IMR-90 (cell line): Measurements from ENCODE around the gene CA5B. TPM values are rescaled to one million over a fixed set of nuclear protein-coding genes. Genes with fewer than 3 reads are reported as not detected.

Experiments
- ATAC-seq: fragments of 200-7000 bp; cut with Tn5 transposase; 2 replicates; pipeline ENCODE4 v1.9.1; 2020; ENCODE audit warnings: low read depth, mild to moderate bottlenecking, moderate library complexity
- BruUV-seq: library from RNA; stranded (reverse); fragments of 400-500 nt; replicated peaks from 2 replicates; lab custom pipeline; 2021; lab: Mats Ljungman, UMichigan
- CTCF ChIA-PET: fragments of 300-600 bp; formaldehyde crosslinking; extraction: SDS; loops from one replicate; lab custom pipeline; 2021; ENCODE audit warnings: antibody characterized with exemption; lab: Yijun Ruan, JAX
- POLR2A ChIA-PET: fragments of 300-600 bp; sonication (Branson Sonifier 250); formaldehyde crosslinking; loops from one replicate; lab custom pipeline; 2022; ENCODE audit warnings: antibody characterized with exemption; ENCODE audit not compliant: unreplicated experiment; lab: Charles Lee
- DNase-seq: peaks from one replicate; pipeline ENCODE4 v3.0.0; 2013
- H2AFZ ChIP-seq: replicated peaks from 2 replicates; pipeline ENCODE3; 2013; ENCODE audit warnings: low read length, mild to moderate bottlenecking; ENCODE audit not compliant: poor library complexity
- H2AK5ac ChIP-seq: 2 replicates; pipeline ENCODE4 v1.6.1; 2013; ENCODE audit warnings: low read depth, low read length, inconsistent platforms
- H2AK9ac ChIP-seq: replicated peaks from 2 replicates; pipeline ENCODE3; 2013; ENCODE audit warnings: mild to moderate bottlenecking, low read depth, low read length, moderate library complexity; ENCODE audit not compliant: poor library complexity
- H2BK120ac ChIP-seq: 2 replicates; pipeline ENCODE4 v1.6.1; 2013; ENCODE audit warnings: low read depth, low read length, inconsistent platforms
- H2BK15ac ChIP-seq: 3 replicates; pipeline ENCODE4 v1.6.1; 2013; ENCODE audit warnings: low read depth, low read length, inconsistent platforms
- H2BK20ac ChIP-seq: 2 replicates; pipeline ENCODE4 v1.6.1; 2013; ENCODE audit warnings: low read depth, mild to moderate bottlenecking, inconsistent platforms, low read length, moderate library complexity
- H2BK5ac ChIP-seq: 2 replicates; pipeline ENCODE4 v1.6.1; 2013; ENCODE audit warnings: mild to moderate bottlenecking, low read depth, low read length, inconsistent platforms; ENCODE audit not compliant: poor library complexity, severe bottlenecking
- H3K14ac ChIP-seq: replicated peaks from 2 replicates; pipeline ENCODE4 v1.6.1; 2013; ENCODE audit warnings: low read depth, low read length, inconsistent platforms
- H3K18ac ChIP-seq: 2 replicates; pipeline ENCODE4 v1.6.1; 2013; ENCODE audit warnings: low read depth, low read length, control low read depth
- H3K23ac ChIP-seq: 2 replicates; pipeline ENCODE4 v1.6.1; 2013; ENCODE audit warnings: low read depth, low read length, inconsistent platforms
- H3K27ac ChIP-seq: 2 replicates; pipeline ENCODE4 v1.5.1; 2013; ENCODE audit warnings: mild to moderate bottlenecking, control low read depth, low read length; ENCODE audit not compliant: insufficient read depth
- H3K27me3 ChIP-seq: 2 replicates; pipeline ENCODE4 v1.6.1; 2013; ENCODE audit warnings: low read length; ENCODE audit not compliant: control insufficient read depth, insufficient read depth
- H3K36me3 ChIP-seq: 2 replicates; pipeline ENCODE4 v1.6.1; 2013; ENCODE audit warnings: low read length, mixed read lengths; ENCODE audit not compliant: control insufficient read depth, insufficient read depth
- H3K4ac ChIP-seq: 2 replicates; pipeline ENCODE4 v1.6.1; 2013; ENCODE audit warnings: low read depth, low read length, inconsistent platforms
- H3K4me1 ChIP-seq: 2 replicates; pipeline ENCODE4 v1.6.1; 2013; ENCODE audit warnings: low read length, mixed read lengths; ENCODE audit not compliant: control insufficient read depth, insufficient read depth
- H3K4me2 ChIP-seq: 2 replicates; pipeline ENCODE4 v1.6.1; 2013; ENCODE audit warnings: low read depth, mild to moderate bottlenecking, control low read depth, low read length, moderate library complexity
- H3K4me3 ChIP-seq: 2 replicates; pipeline ENCODE4 v1.5.1; 2013; ENCODE audit warnings: low read depth, mild to moderate bottlenecking, control low read depth, low read length, moderate library complexity; ENCODE audit not compliant: insufficient read depth
- H3K56ac ChIP-seq: 2 replicates; pipeline ENCODE4 v1.6.1; 2013; ENCODE audit warnings: low read length, inconsistent platforms; ENCODE audit not compliant: insufficient read depth; ENCODE audit errors: extremely low read depth
- H3K79me1 ChIP-seq, 2 experiments: 2 replicates each; pipeline ENCODE4 v1.6.1; 2013; ENCODE audit warnings: low read length in 2 of 2, inconsistent platforms in 1 of 2, low read depth in 1 of 2
- H3K9ac ChIP-seq: 2 replicates; pipeline ENCODE4 v1.6.1; 2013; ENCODE audit warnings: low read depth, low read length, control low read depth
- H3K9me1 ChIP-seq: 2 replicates; pipeline ENCODE4 v1.6.1; 2013; ENCODE audit warnings: low read length, inconsistent platforms; ENCODE audit not compliant: insufficient read depth
- H3K9me3 ChIP-seq: 2 replicates; pipeline ENCODE4 v1.6.1; 2013; ENCODE audit warnings: low read length; ENCODE audit not compliant: control insufficient read depth, insufficient read depth
- H4K20me1 ChIP-seq: 2 replicates; pipeline ENCODE4 v1.6.1; 2013; ENCODE audit warnings: low read length, inconsistent platforms; ENCODE audit not compliant: insufficient read depth
- H4K5ac ChIP-seq: 2 replicates; pipeline ENCODE4 v1.6.1; 2013; ENCODE audit warnings: mild to moderate bottlenecking, low read depth, low read length, control low read depth
- H4K8ac ChIP-seq, 2 experiments: 2 replicates each; pipeline ENCODE4 v1.6.1; 2013; ENCODE audit warnings: low read depth in 2 of 2, low read length in 2 of 2, control low read depth in 1 of 2, inconsistent platforms in 1 of 2
- H4K91ac ChIP-seq: 2 replicates; pipeline ENCODE4 v1.6.1; 2013; ENCODE audit warnings: low read depth, low read length, inconsistent platforms; ENCODE audit not compliant: insufficient read depth
- RAD21 ChIP-seq: IDR thresholded peaks from 2 replicates; pipeline ENCODE4 v1.6.1; 2012; ENCODE audit warnings: low read length, improper control_type of control experiment
- SMC3 ChIP-seq: fragments of 150-350 bp; IDR thresholded peaks from 2 replicates; pipeline ENCODE4 v1.6.1; 2016; ENCODE audit warnings: low read depth, mild to moderate bottlenecking, antibody characterized with exemption, low read length, moderate library complexity
- USF2 ChIP-seq: fragments of 150-350 bp; IDR thresholded peaks from 2 replicates; pipeline ENCODE4 v1.6.1; 2017; ENCODE audit warnings: mild to moderate bottlenecking, antibody characterized with exemption, low read length, low read depth
- WGBS, 2 experiments: methylation state at CpG; one replicate each; pipeline versions ENCODE4 v1.1.5 to v1.1.7; 2013; ENCODE audit warnings: missing lambda C conversion rate in 2 of 2; ENCODE audit not compliant: insufficient read length in 1 of 2; ENCODE audit errors: extremely low coverage in 2 of 2; 5-methylcytosine and 5-hydroxymethylcytosine counted together
- dilution Hi-C: fragments of 300-500 bp; cut with HindIII; formaldehyde crosslinking; loops from one replicate; pipeline ENCODE4 v1.14.3; 2018; ENCODE audit warnings: low sequenced_read_pairs; ENCODE audit not compliant: unreplicated experiment
- in situ Hi-C: fragments of 300-500 bp; cut with MboI; formaldehyde crosslinking; loops from 3 replicates; pipeline ENCODE4 v1.14.3; 2019; ENCODE audit warnings: low sequenced_read_pairs, inconsistent platforms, mixed read lengths
- intact Hi-C: fragments of 100-400 bp; cut with micrococcal nuclease; formaldehyde crosslinking; loops from 2 replicates; pipeline ENCODE4 v1.10.0; 2022
- polyA plus RNA-seq, 3 experiments: library from polyadenylated mRNA; depleted of rRNA; stranded (reverse); fragments of >200 nt; gene quantifications; 2 replicates each; pipeline ENCODE4 v1.2.3, GENCODE V29; 2012; ENCODE audit warnings: low replicate concordance in 1 of 3
- total RNA-seq: library from RNA; depleted of rRNA; stranded (reverse); fragments of >200 nt; gene quantifications from 2 replicates; pipeline ENCODE4 v1.2.3, GENCODE V29; 2012

The CA5B gene
- total and polyA plus RNA-seq, 2 of the 4 experiments (the other 2 are of a cell fraction): 3.5 to 5.4 TPM

- Histone ChIP-seq H2BK20ac (no peak overlapping the region), H3K79me1 (peaks cover 0 to 6% of the 10 kb centered on the region in 2 experiments; a peak in 2 of 4 replicates), H3K14ac (no peak overlapping the region), H2AK5ac (no peak overlapping the region), H4K5ac (no peak overlapping the region), H4K20me1 (no peaks in the 10 kb centered on the region), H2AK9ac (peak overlapping the region; percentile 50), H3K27ac (no peak overlapping the region), H3K9me1 (no peaks in the 10 kb centered on the region), H2AFZ (no peak overlapping the region), H2BK120ac (no peak overlapping the region), H3K9ac (no peak overlapping the region), H2BK5ac (no peak overlapping the region), H3K4ac (no peak overlapping the region), H3K4me2 (no peak overlapping the region), H3K27me3 (no peaks in the 10 kb centered on the region), H3K18ac (no peak overlapping the region), H4K91ac (no peak overlapping the region), H3K4me1 (no peaks in the 10 kb centered on the region; the same call in 1 of the 2 replicates), H3K9me3 (no peaks in the 10 kb centered on the region), H3K36me3 (peaks cover 4% of the 10 kb centered on the region; the same call in 1 of the 2 replicates), H4K8ac (no peak overlapping the region), H3K56ac (no peak overlapping the region), H2BK15ac (no peak overlapping the region), H3K23ac (no peak overlapping the region), H3K4me3 (no peak overlapping the region)
- no TSS peak for BruUV-seq
- POLR2A ChIA-PET: no interaction called here
- ATAC-seq (no peak), DNase-seq (no peak)
- intact Hi-C loops (no loop called here), in situ Hi-C loops (no loop called here), dilution Hi-C loops (no loop called here)
- CTCF ChIA-PET: no interaction called here
- WGBS, 2 experiments: no CpG with 5 or more reads among the region's 3 CpGs
- TF ChIP-seq RAD21 (no peak), SMC3 (no peak), USF2 (no peak)
Measured at GRCh38 chrX:15786915-15787314, 48.8 kb downstream of the CA5B start.
